Measurements from ENCODE around the gene GRIK4. TPM values are rescaled to one million over a fixed set of nuclear protein-coding genes. Genes with fewer than 3 reads are reported as not detected.

GRIK4 gene
- total RNA-seq, 4 donors from 2014 or later: under 0.01 to 0.69 (median 0.25) TPM

DNA sequence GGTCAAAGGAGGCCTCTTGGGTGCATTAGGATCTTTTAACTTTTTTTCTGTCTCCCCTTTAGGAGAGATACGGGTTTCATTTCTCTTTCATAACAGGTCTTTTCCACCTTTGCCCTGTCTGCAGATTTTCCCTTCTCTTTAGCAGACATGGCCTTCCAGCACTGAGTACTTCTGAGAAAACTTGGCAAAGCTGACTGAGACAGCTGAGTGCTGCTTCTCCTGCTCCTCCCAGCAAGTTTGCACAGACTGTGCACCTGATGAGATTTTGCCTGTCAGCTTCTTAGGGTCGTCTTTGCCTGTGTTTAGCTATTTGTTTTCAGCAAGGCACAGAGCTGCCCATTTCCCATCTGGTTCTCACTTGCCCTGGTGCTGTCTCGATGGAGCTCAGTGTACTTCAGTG, 424.8 kb downstream of the GRIK4 start:
- no peaks in the 10 kb centered on the region for H3K9me3 ChIP-seq
- no peaks in the 10 kb centered on the region for H3K36me3 ChIP-seq
- TF ChIP-seq, protein P1, sequence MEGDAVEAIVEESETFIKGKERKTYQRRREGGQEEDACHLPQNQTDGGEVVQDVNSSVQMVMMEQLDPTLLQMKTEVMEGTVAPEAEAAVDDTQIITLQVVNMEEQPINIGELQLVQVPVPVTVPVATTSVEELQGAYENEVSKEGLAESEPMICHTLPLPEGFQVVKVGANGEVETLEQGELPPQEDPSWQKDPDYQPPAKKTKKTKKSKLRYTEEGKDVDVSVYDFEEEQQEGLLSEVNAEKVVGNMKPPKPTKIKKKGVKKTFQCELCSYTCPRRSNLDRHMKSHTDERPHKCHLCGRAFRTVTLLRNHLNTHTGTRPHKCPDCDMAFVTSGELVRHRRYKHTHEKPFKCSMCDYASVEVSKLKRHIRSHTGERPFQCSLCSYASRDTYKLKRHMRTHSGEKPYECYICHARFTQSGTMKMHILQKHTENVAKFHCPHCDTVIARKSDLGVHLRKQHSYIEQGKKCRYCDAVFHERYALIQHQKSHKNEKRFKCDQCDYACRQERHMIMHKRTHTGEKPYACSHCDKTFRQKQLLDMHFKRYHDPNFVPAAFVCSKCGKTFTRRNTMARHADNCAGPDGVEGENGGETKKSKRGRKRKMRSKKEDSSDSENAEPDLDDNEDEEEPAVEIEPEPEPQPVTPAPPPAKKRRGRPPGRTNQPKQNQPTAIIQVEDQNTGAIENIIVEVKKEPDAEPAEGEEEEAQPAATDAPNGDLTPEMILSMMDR (IDR thresholded peaks at IDR 0.05): no peak
- TF ChIP-seq EP300 (IDR thresholded peaks at IDR 0.05) (no peak), POLR2AphosphoS5 (IDR thresholded peaks at IDR 0.05) (no peak), POLR2A (IDR thresholded peaks at IDR 0.05) (no peak)
- no peaks in the 10 kb centered on the region for H3K4me1 ChIP-seq
- H3K4me3 ChIP-seq: no peak overlapping the region
- peaks cover 50% of the 10 kb centered on the region for H3K27me3 ChIP-seq
- ATAC-seq: no peak
- no peak overlapping the region for H3K27ac ChIP-seq
- WGBS, 2 donors (ENCODE audit: low coverage in 1 of 2): 20 to 58% methylated on average over 1 to 3 of the region's 3 CpGs

DNA sequence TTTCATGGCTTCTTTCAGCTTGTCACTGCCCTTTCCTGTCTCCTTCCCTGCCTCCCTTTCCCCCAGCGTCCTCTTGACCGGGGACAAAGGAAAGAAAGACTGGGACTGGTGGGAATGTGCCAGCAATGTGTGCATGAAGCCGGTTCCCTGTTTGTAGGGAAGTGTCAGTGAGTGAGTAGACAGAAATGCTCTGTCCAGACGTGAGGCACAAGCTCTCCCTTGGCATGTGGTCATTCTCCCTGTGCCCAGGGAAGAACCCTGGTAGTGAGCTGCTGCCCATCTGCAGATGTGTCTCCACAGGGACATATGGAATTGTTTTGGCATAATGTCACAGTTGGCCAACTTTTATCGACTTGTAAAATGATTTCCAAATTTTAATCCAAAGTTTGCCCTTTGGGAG, 426.0 kb downstream of the GRIK4 start:
- ATAC-seq: no peak
- Histone ChIP-seq H3K27me3 (peaks cover 56% of the 10 kb centered on the region), H3K36me3 (no peaks in the 10 kb centered on the region), H3K27ac (no peak overlapping the region), H3K4me3 (no peak overlapping the region), H3K4me1 (no peaks in the 10 kb centered on the region), H3K9me3 (no peaks in the 10 kb centered on the region)
- TF ChIP-seq POLR2AphosphoS5 (IDR thresholded peaks at IDR 0.05) (no peak), POLR2A (IDR thresholded peaks at IDR 0.05) (no peak), EP300 (IDR thresholded peaks at IDR 0.05) (no peak)
- TF ChIP-seq, protein P1 (IDR thresholded peaks at IDR 0.05): no peak
- 50 to 72% methylated on average over 3 to 4 of the region's 5 CpGs for WGBS, 2 donors (ENCODE audit: low coverage in 1 of 2)

DNA sequence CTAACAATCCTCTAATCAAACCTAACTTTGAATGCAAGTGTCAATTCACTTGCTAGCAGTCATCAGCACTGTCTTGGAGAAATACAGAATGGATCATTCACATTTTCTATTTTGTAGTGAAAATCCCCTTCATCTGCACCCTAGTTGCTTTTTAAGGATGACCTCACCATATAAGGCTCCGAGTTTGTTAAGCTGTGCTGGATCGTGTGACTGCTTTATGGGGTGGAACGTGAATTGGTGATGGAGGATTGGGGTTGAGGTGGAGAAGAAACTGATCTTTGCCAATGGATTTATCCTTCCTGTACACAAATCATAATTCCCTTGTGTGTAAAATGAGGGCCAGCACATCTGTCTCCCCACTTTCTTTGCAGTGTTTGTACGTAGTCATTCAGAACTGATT, 426.7 kb downstream of the GRIK4 start:
- WGBS, 2 donors (ENCODE audit: low coverage in 1 of 2): 38 to 46% methylated on average over 2 to 3 of the region's 4 CpGs
- ATAC-seq: no peak
- Histone ChIP-seq H3K4me3 (no peak overlapping the region), H3K27ac (no peak overlapping the region), H3K27me3 (peaks cover 49% of the 10 kb centered on the region), H3K9me3 (no peaks in the 10 kb centered on the region), H3K36me3 (no peaks in the 10 kb centered on the region), H3K4me1 (no peaks in the 10 kb centered on the region)
- TF ChIP-seq EP300 (IDR thresholded peaks at IDR 0.05) (no peak), POLR2A (IDR thresholded peaks at IDR 0.05) (no peak), POLR2AphosphoS5 (IDR thresholded peaks at IDR 0.05) (no peak)
- TF ChIP-seq, protein P1 (IDR thresholded peaks at IDR 0.05): no peak

DNA sequence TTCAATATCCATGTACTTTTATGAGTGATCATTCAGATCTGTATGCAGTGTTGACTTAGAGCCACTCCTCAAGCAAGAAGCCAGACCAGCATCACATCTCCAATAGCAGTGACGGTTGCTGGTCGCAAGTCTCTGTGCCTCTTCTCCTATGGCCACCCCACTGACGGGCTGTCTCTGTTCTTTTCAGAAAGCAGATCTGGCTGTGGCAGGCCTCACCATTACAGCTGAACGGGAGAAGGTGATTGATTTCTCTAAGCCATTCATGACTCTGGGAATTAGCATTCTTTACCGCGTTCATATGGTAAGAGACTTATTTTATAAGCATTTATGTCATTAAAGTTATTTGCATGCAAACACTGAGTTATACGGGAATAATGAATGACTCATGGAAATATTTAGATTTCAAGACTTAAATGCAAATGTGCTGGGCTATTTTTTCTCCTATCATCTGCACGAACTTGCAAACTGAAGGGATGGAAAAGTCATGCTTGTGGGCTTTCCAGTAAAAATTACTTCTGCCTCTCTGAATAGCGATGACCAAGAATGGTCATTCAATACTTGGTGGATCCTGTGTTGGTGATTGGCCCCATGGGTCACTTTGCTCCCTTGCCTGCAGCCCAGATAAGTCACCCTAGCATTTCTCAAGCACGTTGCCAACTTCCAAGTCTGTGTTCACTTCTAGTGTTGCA, 428.8 kb downstream of the GRIK4 start:
- peaks cover 0 to 11% (median 0%) of the 10 kb centered on the region in 3 donors for H3K9me3 ChIP-seq
- 81 to 84% methylated on average over 7 to 10 of the region's 10 CpGs for WGBS, 2 donors (ENCODE audit: low coverage in 1 of 2)
- H3K27ac ChIP-seq: no peak overlapping the region
- peaks cover 35% of the 10 kb centered on the region for H3K27me3 ChIP-seq
- no peak overlapping the region for H3K4me3 ChIP-seq
- no peaks in the 10 kb centered on the region for H3K36me3 ChIP-seq
- H3K4me1 ChIP-seq: no peaks in the 10 kb centered on the region
- TF ChIP-seq POLR2AphosphoS5 (IDR thresholded peaks at IDR 0.05) (no peak), EP300 (IDR thresholded peaks at IDR 0.05) (no peak), POLR2A (IDR thresholded peaks at IDR 0.05) (no peak)
- TF ChIP-seq, protein P1 (IDR thresholded peaks at IDR 0.05): no peak
- no peak for ATAC-seq

DNA sequence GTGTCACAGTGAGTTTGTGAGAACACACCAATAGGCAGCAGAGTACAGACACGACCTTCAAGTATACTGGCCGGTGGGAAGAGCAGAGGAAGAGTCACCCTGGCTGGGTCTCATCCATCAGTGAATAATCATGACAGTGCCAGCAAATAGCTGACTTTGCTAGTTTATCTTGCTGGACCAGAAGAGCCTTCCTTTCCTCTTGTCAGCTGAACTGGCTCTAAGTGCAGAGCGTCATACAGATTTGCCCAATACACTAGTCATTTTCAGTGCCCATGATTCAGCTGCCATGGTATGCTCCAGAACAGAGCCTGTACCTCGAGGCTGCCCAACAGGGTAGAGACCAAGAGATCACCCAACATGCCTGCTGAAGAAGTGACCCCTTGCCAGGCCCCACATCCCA, 429.5 kb downstream of the GRIK4 start:
- ATAC-seq: no peak
- Histone ChIP-seq H3K9me3 (peaks cover 0 to 15% (median 0%) of the 10 kb centered on the region in 3 donors), H3K27me3 (peaks cover 32% of the 10 kb centered on the region), H3K36me3 (no peaks in the 10 kb centered on the region), H3K4me3 (no peak overlapping the region), H3K27ac (no peak overlapping the region), H3K4me1 (no peaks in the 10 kb centered on the region)
- no peak for TF ChIP-seq POLR2AphosphoS5 (IDR thresholded peaks at IDR 0.05)
- 73 to 84% methylated on average over 4 of the region's 4 CpGs for WGBS, 2 donors (ENCODE audit: low coverage in 1 of 2)
